IMR-90 (cell line): ENCODE data around the gene CHN1. TPM values are rescaled to one million over a fixed set of nuclear protein-coding genes. Genes with fewer than 3 reads are reported as not detected.

Source experiments
- ATAC-seq: fragments of 200-7000 bp; cut with Tn5 transposase; 2 replicates; pipeline ENCODE4 v1.9.1; 2020; ENCODE audit warnings: low read depth, mild to moderate bottlenecking, moderate library complexity
- BruUV-seq: library from RNA; stranded (reverse); fragments of 400-500 nt; replicated peaks from 2 replicates; lab custom pipeline; 2021; lab: Mats Ljungman, UMichigan
- CTCF ChIA-PET: fragments of 300-600 bp; formaldehyde crosslinking; extraction: SDS; loops from one replicate; lab custom pipeline; 2021; ENCODE audit warnings: antibody characterized with exemption; lab: Yijun Ruan, JAX
- POLR2A ChIA-PET: fragments of 300-600 bp; sonication (Branson Sonifier 250); formaldehyde crosslinking; loops from one replicate; lab custom pipeline; 2022; ENCODE audit warnings: antibody characterized with exemption; ENCODE audit not compliant: unreplicated experiment; lab: Charles Lee
- DNase-seq: peaks from one replicate; pipeline ENCODE4 v3.0.0; 2013
- H2AFZ ChIP-seq: replicated peaks from 2 replicates; pipeline ENCODE3; 2013; ENCODE audit warnings: low read length, mild to moderate bottlenecking; ENCODE audit not compliant: poor library complexity
- H2AK5ac ChIP-seq: 2 replicates; pipeline ENCODE4 v1.6.1; 2013; ENCODE audit warnings: low read depth, low read length, inconsistent platforms
- H2AK9ac ChIP-seq: replicated peaks from 2 replicates; pipeline ENCODE3; 2013; ENCODE audit warnings: mild to moderate bottlenecking, low read depth, low read length, moderate library complexity; ENCODE audit not compliant: poor library complexity
- H2BK120ac ChIP-seq: 2 replicates; pipeline ENCODE4 v1.6.1; 2013; ENCODE audit warnings: low read depth, low read length, inconsistent platforms
- H2BK15ac ChIP-seq: 3 replicates; pipeline ENCODE4 v1.6.1; 2013; ENCODE audit warnings: low read depth, low read length, inconsistent platforms
- H2BK20ac ChIP-seq: 2 replicates; pipeline ENCODE4 v1.6.1; 2013; ENCODE audit warnings: low read depth, mild to moderate bottlenecking, inconsistent platforms, low read length, moderate library complexity
- H2BK5ac ChIP-seq: 2 replicates; pipeline ENCODE4 v1.6.1; 2013; ENCODE audit warnings: mild to moderate bottlenecking, low read depth, low read length, inconsistent platforms; ENCODE audit not compliant: poor library complexity, severe bottlenecking
- H3K14ac ChIP-seq: replicated peaks from 2 replicates; pipeline ENCODE4 v1.6.1; 2013; ENCODE audit warnings: low read depth, low read length, inconsistent platforms
- H3K18ac ChIP-seq: 2 replicates; pipeline ENCODE4 v1.6.1; 2013; ENCODE audit warnings: low read depth, low read length, control low read depth
- H3K23ac ChIP-seq: 2 replicates; pipeline ENCODE4 v1.6.1; 2013; ENCODE audit warnings: low read depth, low read length, inconsistent platforms
- H3K27ac ChIP-seq: 2 replicates; pipeline ENCODE4 v1.5.1; 2013; ENCODE audit warnings: mild to moderate bottlenecking, control low read depth, low read length; ENCODE audit not compliant: insufficient read depth
- H3K27me3 ChIP-seq: 2 replicates; pipeline ENCODE4 v1.6.1; 2013; ENCODE audit warnings: low read length; ENCODE audit not compliant: control insufficient read depth, insufficient read depth
- H3K36me3 ChIP-seq: 2 replicates; pipeline ENCODE4 v1.6.1; 2013; ENCODE audit warnings: low read length, mixed read lengths; ENCODE audit not compliant: control insufficient read depth, insufficient read depth
- H3K4ac ChIP-seq: 2 replicates; pipeline ENCODE4 v1.6.1; 2013; ENCODE audit warnings: low read depth, low read length, inconsistent platforms
- H3K4me1 ChIP-seq: 2 replicates; pipeline ENCODE4 v1.6.1; 2013; ENCODE audit warnings: low read length, mixed read lengths; ENCODE audit not compliant: control insufficient read depth, insufficient read depth
- H3K4me2 ChIP-seq: 2 replicates; pipeline ENCODE4 v1.6.1; 2013; ENCODE audit warnings: low read depth, mild to moderate bottlenecking, control low read depth, low read length, moderate library complexity
- H3K4me3 ChIP-seq: 2 replicates; pipeline ENCODE4 v1.5.1; 2013; ENCODE audit warnings: low read depth, mild to moderate bottlenecking, control low read depth, low read length, moderate library complexity; ENCODE audit not compliant: insufficient read depth
- H3K56ac ChIP-seq: 2 replicates; pipeline ENCODE4 v1.6.1; 2013; ENCODE audit warnings: low read length, inconsistent platforms; ENCODE audit not compliant: insufficient read depth; ENCODE audit errors: extremely low read depth
- H3K79me1 ChIP-seq, 2 experiments: 2 replicates each; pipeline ENCODE4 v1.6.1; 2013; ENCODE audit warnings: low read length in 2 of 2, inconsistent platforms in 1 of 2, low read depth in 1 of 2
- H3K9ac ChIP-seq: 2 replicates; pipeline ENCODE4 v1.6.1; 2013; ENCODE audit warnings: low read depth, low read length, control low read depth
- H3K9me1 ChIP-seq: 2 replicates; pipeline ENCODE4 v1.6.1; 2013; ENCODE audit warnings: low read length, inconsistent platforms; ENCODE audit not compliant: insufficient read depth
- H3K9me3 ChIP-seq: 2 replicates; pipeline ENCODE4 v1.6.1; 2013; ENCODE audit warnings: low read length; ENCODE audit not compliant: control insufficient read depth, insufficient read depth
- H4K20me1 ChIP-seq: 2 replicates; pipeline ENCODE4 v1.6.1; 2013; ENCODE audit warnings: low read length, inconsistent platforms; ENCODE audit not compliant: insufficient read depth
- H4K5ac ChIP-seq: 2 replicates; pipeline ENCODE4 v1.6.1; 2013; ENCODE audit warnings: mild to moderate bottlenecking, low read depth, low read length, control low read depth
- H4K8ac ChIP-seq, 2 experiments: 2 replicates each; pipeline ENCODE4 v1.6.1; 2013; ENCODE audit warnings: low read depth in 2 of 2, low read length in 2 of 2, control low read depth in 1 of 2, inconsistent platforms in 1 of 2
- H4K91ac ChIP-seq: 2 replicates; pipeline ENCODE4 v1.6.1; 2013; ENCODE audit warnings: low read depth, low read length, inconsistent platforms; ENCODE audit not compliant: insufficient read depth
- CEBPB ChIP-seq: IDR thresholded peaks from 2 replicates; pipeline ENCODE4 v1.6.1; 2012; ENCODE audit warnings: low read depth, low read length, improper control_type of control experiment
- CTCF ChIP-seq: conservative IDR thresholded peaks from 2 replicates; pipeline ENCODE4 v1.5.1; 2012; ENCODE audit warnings: mild to moderate bottlenecking, low read depth, low read length, improper control_type of control experiment
- ELK1 ChIP-seq: fragments of 150-350 bp; IDR thresholded peaks from 2 replicates; pipeline ENCODE4 v1.6.1; 2016; ENCODE audit warnings: low read depth, mild to moderate bottlenecking, low read length, moderate library complexity, borderline replicate concordance
- FOS ChIP-seq: fragments of 150-350 bp; IDR thresholded peaks from 2 replicates; pipeline ENCODE4 v1.6.1; 2016; ENCODE audit warnings: low read depth, low read length
- MAFK ChIP-seq: IDR thresholded peaks from 2 replicates; pipeline ENCODE4 v1.6.1; 2012; ENCODE audit warnings: low read depth, low read length, improper control_type of control experiment
- MAZ ChIP-seq: IDR thresholded peaks from 2 replicates; pipeline ENCODE4 v1.6.1; 2012; ENCODE audit warnings: low read depth, mild to moderate bottlenecking, low read length, improper control_type of control experiment, moderate library complexity, borderline replicate concordance
- MXI1 ChIP-seq: IDR thresholded peaks from 2 replicates; pipeline ENCODE4 v1.6.1; 2012; ENCODE audit warnings: low read depth, mild to moderate bottlenecking, low read length, moderate library complexity, borderline replicate concordance
- NFE2L2 ChIP-seq: fragments of 150-350 bp; IDR thresholded peaks from 2 replicates; pipeline ENCODE4 v1.6.1; 2016; ENCODE audit warnings: low read depth, mild to moderate bottlenecking, low read length
- RAD21 ChIP-seq: IDR thresholded peaks from 2 replicates; pipeline ENCODE4 v1.6.1; 2012; ENCODE audit warnings: low read length, improper control_type of control experiment
- RFX5 ChIP-seq: IDR thresholded peaks from 2 replicates; pipeline ENCODE4 v1.8.0; 2012; ENCODE audit warnings: low read depth, mild to moderate bottlenecking, low read length, moderate library complexity
- SMC3 ChIP-seq: fragments of 150-350 bp; IDR thresholded peaks from 2 replicates; pipeline ENCODE4 v1.6.1; 2016; ENCODE audit warnings: low read depth, mild to moderate bottlenecking, antibody characterized with exemption, low read length, moderate library complexity
- WGBS, 2 experiments: methylation state at CpG; one replicate each; pipeline versions ENCODE4 v1.1.5 to v1.1.7; 2013; ENCODE audit warnings: missing lambda C conversion rate in 2 of 2; ENCODE audit not compliant: insufficient read length in 1 of 2; ENCODE audit errors: extremely low coverage in 2 of 2; 5-methylcytosine and 5-hydroxymethylcytosine counted together
- dilution Hi-C: fragments of 300-500 bp; cut with HindIII; formaldehyde crosslinking; loops from one replicate; pipeline ENCODE4 v1.14.3; 2018; ENCODE audit warnings: low sequenced_read_pairs; ENCODE audit not compliant: unreplicated experiment
- in situ Hi-C: fragments of 300-500 bp; cut with MboI; formaldehyde crosslinking; loops from 3 replicates; pipeline ENCODE4 v1.14.3; 2019; ENCODE audit warnings: low sequenced_read_pairs, inconsistent platforms, mixed read lengths
- intact Hi-C: fragments of 100-400 bp; cut with micrococcal nuclease; formaldehyde crosslinking; loops from 2 replicates; pipeline ENCODE4 v1.10.0; 2022
- polyA plus RNA-seq, 3 experiments: library from polyadenylated mRNA; depleted of rRNA; stranded (reverse); fragments of >200 nt; gene quantifications; 2 replicates each; pipeline ENCODE4 v1.2.3, GENCODE V29; 2012; ENCODE audit warnings: low replicate concordance in 1 of 3
- total RNA-seq: library from RNA; depleted of rRNA; stranded (reverse); fragments of >200 nt; gene quantifications from 2 replicates; pipeline ENCODE4 v1.2.3, GENCODE V29; 2012
- TF ChIP-seq, protein P1 (sequence below): fragments of 150-350 bp; IDR thresholded peaks from 2 replicates; pipeline ENCODE4 v1.6.1; 2017; ENCODE audit warnings: mild to moderate bottlenecking, antibody characterized with exemption, low read length, low read depth

The CHN1 gene
- total and polyA plus RNA-seq, 2 of the 4 experiments (the other 2 are of a cell fraction): 58.4 to 66.9 TPM

- POLR2A ChIA-PET: no interaction called here
- H3K56ac ChIP-seq: no peak overlapping the region
- no peak overlapping the region for H3K4me2 ChIP-seq
- in situ Hi-C loops (no loop called here), intact Hi-C loops (loop anchor here (5.0 kb wide), 1 partner anchor 338 kb away; no protein-coding TSS in a partner anchor), dilution Hi-C loops (loop anchor here (25.0 kb wide), 1 partner anchor 228 kb away; no protein-coding TSS in a partner anchor)
- no TSS peak for BruUV-seq
- H3K9me3 ChIP-seq: no peaks in the 10 kb centered on the region
- no peak overlapping the region for H2AK9ac ChIP-seq
- H3K4me1 ChIP-seq: peaks cover 12% of the 10 kb centered on the region
- no peak overlapping the region for H3K27ac ChIP-seq
- peak overlapping the region; percentile 23; the same call in 1 of the 2 replicates for H2AK5ac ChIP-seq
- peaks cover 15% of the 10 kb centered on the region for H3K9me1 ChIP-seq
- H4K8ac ChIP-seq: no peak overlapping the region
- H4K5ac ChIP-seq: no peak overlapping the region
- 0 out of 2 replicates have a peak overlapping the region, but pooled peaks have one; percentile 9 for H3K14ac ChIP-seq
- H3K9ac ChIP-seq: no peak overlapping the region
- no peak overlapping the region for H3K4me3 ChIP-seq
- no peaks in the 10 kb centered on the region for H3K27me3 ChIP-seq
- CTCF ChIA-PET: no interaction called here
- no peak overlapping the region for H3K4ac ChIP-seq
- H2AFZ ChIP-seq: no peak overlapping the region
- H4K91ac ChIP-seq: no peak overlapping the region
- no peak overlapping the region for H2BK20ac ChIP-seq
- H3K36me3 ChIP-seq: no peaks in the 10 kb centered on the region
- H2BK120ac ChIP-seq: no peak overlapping the region; the same call in 1 of the 2 replicates
- no peaks in the 10 kb centered on the region for H4K20me1 ChIP-seq
- DNase-seq (no peak), ATAC-seq (no peak)
- no peak overlapping the region for H3K23ac ChIP-seq
- TF ChIP-seq CEBPB (no peak), MAFK (no peak), ELK1 (no peak), CTCF (no peak), NFE2L2 (no peak), SMC3 (no peak), MXI1 (no peak), RAD21 (no peak), RFX5 (no peak), FOS (no peak), MAZ (no peak)
- TF ChIP-seq, protein P1, sequence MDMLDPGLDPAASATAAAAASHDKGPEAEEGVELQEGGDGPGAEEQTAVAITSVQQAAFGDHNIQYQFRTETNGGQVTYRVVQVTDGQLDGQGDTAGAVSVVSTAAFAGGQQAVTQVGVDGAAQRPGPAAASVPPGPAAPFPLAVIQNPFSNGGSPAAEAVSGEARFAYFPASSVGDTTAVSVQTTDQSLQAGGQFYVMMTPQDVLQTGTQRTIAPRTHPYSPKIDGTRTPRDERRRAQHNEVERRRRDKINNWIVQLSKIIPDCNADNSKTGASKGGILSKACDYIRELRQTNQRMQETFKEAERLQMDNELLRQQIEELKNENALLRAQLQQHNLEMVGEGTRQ: no peak
- no CpG with 5 or more reads among the region's 11 CpGs for WGBS, 2 experiments
- H2BK5ac ChIP-seq: no peak overlapping the region
- no peaks in the 10 kb centered on the region for H3K79me1 ChIP-seq
- no peak overlapping the region for H3K18ac ChIP-seq
- H2BK15ac ChIP-seq: 0 out of 3 replicates have a peak overlapping the region, but pooled peaks have one; percentile 9
These were observed 245.7 kb downstream of the CHN1 start for GRCh38 chr2:174759381-174760065.
